Ovary (tissue), 3 donors: ENCODE results near the gene TDG.

Source experiments
- CTCF ChIP-seq, 3 donors: fragments of 450-650 bp in 2 of 3; fragments of 200-600 bp in 1 of 3; IDR thresholded peaks; one replicate each; pipeline versions ENCODE4 v1.5.1 to v1.8.0; 2016 to 2022; ENCODE audit warnings: antibody characterized with exemption in 3 of 3, mild to moderate bottlenecking in 1 of 3
- POLR2A ChIP-seq: fragments of 450-650 bp; IDR thresholded peaks from one replicate; pipeline ENCODE4 v1.6.1; 2017; ENCODE audit warnings: antibody characterized with exemption, mild to moderate bottlenecking, moderate library complexity
- donor health status: DM: no; HTN: no; CAD: no.

GRCh38 chr12:104011253-104011652 lies 45.6 kb downstream of the TDG start:
- TF ChIP-seq CTCF (IDR thresholded peaks at IDR 0.05), result no peak
- no peak for TF ChIP-seq POLR2A
